ENCODE measurements around the gene TEF.

TEF gene

DNA sequence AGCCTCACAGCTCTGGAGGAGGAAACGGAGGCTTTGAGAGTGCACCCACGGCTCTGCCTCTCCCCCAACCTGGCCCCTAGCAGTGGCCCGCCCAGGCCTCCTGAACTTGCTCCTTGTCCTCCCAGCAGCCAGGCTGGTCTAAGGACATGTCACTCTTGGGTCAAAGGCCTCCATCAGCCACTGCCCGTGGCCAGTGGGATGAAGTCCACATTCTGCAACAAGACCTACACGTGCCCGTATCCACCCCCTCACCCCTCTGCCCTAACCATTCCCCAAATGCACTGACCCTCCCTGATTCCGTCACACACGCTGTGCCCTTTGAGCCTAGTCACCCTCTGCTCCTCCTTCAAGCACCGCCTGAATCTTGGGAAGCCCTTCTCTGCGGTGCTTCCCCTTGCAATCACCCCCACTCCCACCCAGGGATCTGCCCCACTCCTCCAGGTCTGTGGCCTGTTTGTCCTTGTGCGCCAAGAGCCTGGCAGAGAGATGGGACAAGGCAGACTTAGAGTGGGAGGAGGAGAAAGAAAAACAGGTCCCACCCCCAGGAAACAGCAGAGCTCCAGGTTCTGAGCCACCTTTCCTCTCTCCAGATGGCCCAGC, 37.5 kb upstream of the TEF start:
- Histone ChIP-seq H3K9ac (ENCODE audit: low read length) (no peak overlapping the region), H3K27me3 (ENCODE audit: control insufficient read depth, insufficient read depth, low read length) (no peaks in the 10 kb centered on the region), H3K4me3 (ENCODE audit: low read length) (no peak overlapping the region), H3K27ac (ENCODE audit: low read depth, low read length) (no peak overlapping the region), H3K36me3 (ENCODE audit: control insufficient read depth, insufficient read depth, low read length) (peaks cover 46% of the 10 kb centered on the region), H3K4me1 (ENCODE audit: control insufficient read depth, insufficient read depth, low read length) (no peaks in the 10 kb centered on the region)

GRCh38 chr22:41345807-41346335, 35.9 kb upstream of the TEF start:
- Histone ChIP-seq H3K36me3 (ENCODE audit: control insufficient read depth, insufficient read depth, low read length) (peaks cover 42% of the 10 kb centered on the region), H3K27ac (ENCODE audit: low read depth, low read length) (no peak overlapping the region)

DNA sequence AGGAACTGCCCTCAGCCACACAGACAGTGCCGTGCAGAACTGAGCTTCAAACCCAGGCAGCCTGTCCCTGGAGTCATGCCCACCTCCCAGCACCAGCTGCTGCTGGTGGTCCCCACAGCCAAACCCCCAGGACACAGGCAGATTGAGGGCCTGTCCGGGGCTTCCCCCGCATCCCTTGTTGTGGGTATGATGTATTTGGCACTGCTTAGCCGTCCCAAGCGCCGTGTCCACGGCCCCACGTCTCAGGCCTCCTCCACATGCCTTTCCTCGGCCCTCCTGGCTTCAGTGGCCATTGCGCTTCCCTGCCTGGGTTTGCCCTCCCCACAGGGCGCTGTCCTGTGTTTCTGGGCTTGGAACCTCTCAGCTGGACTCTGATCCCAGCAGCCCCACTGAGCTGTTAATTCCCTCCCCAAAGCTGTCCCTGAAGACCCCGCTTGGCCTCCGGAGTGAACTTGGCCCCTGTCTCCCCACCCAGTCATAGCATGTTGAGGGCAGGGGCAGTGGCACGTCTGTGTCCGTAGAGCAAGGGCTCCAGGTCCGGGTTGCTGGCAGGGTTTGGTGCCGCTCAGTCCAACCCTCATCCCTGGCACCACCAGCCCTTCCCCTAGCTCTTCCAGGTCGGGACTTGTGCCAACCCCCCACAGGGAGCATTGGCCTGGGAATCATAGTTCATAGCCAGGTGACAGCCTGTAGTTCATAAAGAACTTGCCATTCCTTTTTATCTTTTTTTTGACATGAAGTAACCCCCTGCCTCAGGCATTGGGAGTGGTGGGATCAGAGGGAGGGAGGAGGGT, 34.5 kb upstream of the TEF start:
- H3K36me3 ChIP-seq (ENCODE audit: control insufficient read depth, insufficient read depth, low read length) = peaks cover 40% of the 10 kb centered on the region
- no peak overlapping the region for H3K27ac ChIP-seq (ENCODE audit: low read depth, low read length)
- H3K4me1 ChIP-seq (ENCODE audit: control insufficient read depth, insufficient read depth, low read length) = no peaks in the 10 kb centered on the region
- H3K4me3 ChIP-seq (ENCODE audit: low read length) = no peak overlapping the region
- no peaks in the 10 kb centered on the region for H3K27me3 ChIP-seq (ENCODE audit: control insufficient read depth, insufficient read depth, low read length)
- H3K9ac ChIP-seq (ENCODE audit: low read length) = no peak overlapping the region

More at GRCh38 chr22:41345807-41346335, 35.9 kb upstream of the TEF start:
- Histone ChIP-seq H3K9ac (ENCODE audit: low read length) (no peak overlapping the region), H3K27me3 (ENCODE audit: control insufficient read depth, insufficient read depth, low read length) (no peaks in the 10 kb centered on the region), H3K4me3 (ENCODE audit: low read length) (no peak overlapping the region), H3K4me1 (ENCODE audit: control insufficient read depth, insufficient read depth, low read length) (no peaks in the 10 kb centered on the region)

GRCh38 chr22:41348964-41349484, 32.7 kb upstream of the TEF start:
- H3K27ac ChIP-seq (ENCODE audit: low read depth, low read length) = no peak overlapping the region
- peaks cover 42% of the 10 kb centered on the region for H3K36me3 ChIP-seq (ENCODE audit: control insufficient read depth, insufficient read depth, low read length)
- no peak overlapping the region for H3K4me3 ChIP-seq (ENCODE audit: low read length)
- H3K9ac ChIP-seq (ENCODE audit: low read length) = no peak overlapping the region
- H3K27me3 ChIP-seq (ENCODE audit: control insufficient read depth, insufficient read depth, low read length) = no peaks in the 10 kb centered on the region
- H3K4me1 ChIP-seq (ENCODE audit: control insufficient read depth, insufficient read depth, low read length) = no peaks in the 10 kb centered on the region

GRCh38 chr22:41350087-41350486, 31.7 kb upstream of the TEF start:
- Histone ChIP-seq H3K4me1 (ENCODE audit: control insufficient read depth, insufficient read depth, low read length) (no peaks in the 10 kb centered on the region), H3K4me3 (ENCODE audit: low read length) (no peak overlapping the region), H3K27me3 (ENCODE audit: control insufficient read depth, insufficient read depth, low read length) (no peaks in the 10 kb centered on the region), H3K9ac (ENCODE audit: low read length) (no peak overlapping the region), H3K27ac (ENCODE audit: low read depth, low read length) (no peak overlapping the region), H3K36me3 (ENCODE audit: control insufficient read depth, insufficient read depth, low read length) (peaks cover 36% of the 10 kb centered on the region)

DNA sequence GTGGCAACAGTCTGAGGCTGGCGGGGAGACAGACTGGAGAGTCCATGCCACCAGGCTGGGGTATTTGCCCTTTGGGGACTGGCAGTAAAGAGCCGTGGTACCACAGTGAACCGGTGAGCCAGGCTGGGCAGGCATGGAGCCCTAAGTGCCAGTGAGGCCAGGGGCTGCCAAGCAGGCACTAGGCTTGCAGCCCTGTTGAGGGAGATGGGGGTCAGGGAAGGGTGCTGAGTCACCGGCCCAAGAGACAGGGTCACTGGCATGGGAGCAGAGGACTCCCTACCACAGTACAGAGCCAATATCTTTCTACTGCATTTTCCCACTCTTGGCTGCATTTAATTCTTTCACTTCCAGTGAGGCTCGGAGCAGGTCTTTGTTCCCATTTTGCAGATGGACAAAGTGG, 30.7 kb upstream of the TEF start:
- peaks cover 36% of the 10 kb centered on the region for H3K36me3 ChIP-seq (ENCODE audit: control insufficient read depth, insufficient read depth, low read length)
- no peak overlapping the region for H3K4me3 ChIP-seq (ENCODE audit: low read length)
- no peaks in the 10 kb centered on the region for H3K27me3 ChIP-seq (ENCODE audit: control insufficient read depth, insufficient read depth, low read length)
- H3K4me1 ChIP-seq (ENCODE audit: control insufficient read depth, insufficient read depth, low read length) = no peaks in the 10 kb centered on the region
- no peak overlapping the region for H3K9ac ChIP-seq (ENCODE audit: low read length)
- no peak overlapping the region for H3K27ac ChIP-seq (ENCODE audit: low read depth, low read length)

DNA sequence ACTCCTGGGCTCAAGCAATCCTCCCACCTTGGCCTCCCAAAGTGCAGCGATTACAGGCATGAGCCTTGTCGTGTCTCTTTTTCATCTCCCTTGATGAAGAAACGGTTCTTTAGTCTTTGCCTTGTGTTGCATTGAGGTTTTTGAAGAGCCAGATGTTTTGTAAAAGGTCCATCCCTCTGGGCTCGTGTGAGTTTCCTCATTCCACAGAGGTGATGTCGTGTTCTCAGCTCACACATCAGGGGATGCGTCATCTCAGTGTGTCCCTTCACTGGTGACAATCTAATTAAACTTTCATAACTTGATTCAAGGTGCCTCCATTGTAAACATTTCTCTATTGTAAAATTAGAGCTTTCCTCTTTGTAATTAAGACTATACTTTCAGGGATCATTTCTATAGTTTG, 29.7 kb upstream of the TEF start:
- H3K27ac ChIP-seq (ENCODE audit: low read depth, low read length) = no peak overlapping the region
- H3K27me3 ChIP-seq (ENCODE audit: control insufficient read depth, insufficient read depth, low read length) = no peaks in the 10 kb centered on the region
- H3K4me1 ChIP-seq (ENCODE audit: control insufficient read depth, insufficient read depth, low read length) = no peaks in the 10 kb centered on the region
- no peak overlapping the region for H3K4me3 ChIP-seq (ENCODE audit: low read length)
- H3K9ac ChIP-seq (ENCODE audit: low read length) = no peak overlapping the region
- H3K36me3 ChIP-seq (ENCODE audit: control insufficient read depth, insufficient read depth, low read length) = peaks cover 41% of the 10 kb centered on the region

DNA sequence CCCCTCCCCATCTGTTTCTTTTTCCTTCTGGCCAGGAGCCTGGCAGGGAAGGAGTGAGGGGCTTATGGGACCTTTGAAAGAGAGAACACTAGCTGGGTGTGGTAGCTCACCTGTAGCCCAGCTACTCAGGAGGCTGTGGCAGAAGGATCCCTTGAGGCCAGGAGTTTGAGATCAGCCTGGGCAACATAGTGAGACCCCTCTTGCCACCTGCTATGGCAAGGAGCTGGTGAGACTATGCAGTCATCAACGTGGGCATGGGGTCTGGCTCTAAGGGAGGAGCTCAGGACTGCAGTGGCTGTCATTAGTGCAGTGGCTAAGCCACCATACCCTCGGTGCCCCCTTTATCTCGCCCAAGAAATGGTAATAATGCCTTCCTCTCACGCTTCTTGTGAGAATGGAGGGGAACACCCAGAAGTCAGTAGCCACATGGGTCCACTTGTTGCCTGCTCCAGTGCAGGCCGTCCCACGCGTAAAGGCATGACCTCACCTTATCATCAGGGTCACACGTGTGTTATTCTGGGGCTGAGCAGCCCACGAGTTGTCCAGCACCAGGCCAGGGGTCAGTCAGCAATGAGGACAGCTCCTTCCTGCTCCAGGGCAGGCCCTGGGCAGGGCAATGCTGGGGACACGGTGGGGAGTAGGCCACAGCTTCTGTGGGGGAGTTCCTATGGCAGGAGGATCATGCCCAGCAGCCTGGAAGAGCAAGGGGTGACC, 27.7 kb upstream of the TEF start:
- H3K36me3 ChIP-seq (ENCODE audit: control insufficient read depth, insufficient read depth, low read length) = peaks cover 38% of the 10 kb centered on the region
- no peak overlapping the region for H3K27ac ChIP-seq (ENCODE audit: low read depth, low read length)
- H3K4me1 ChIP-seq (ENCODE audit: control insufficient read depth, insufficient read depth, low read length) = no peaks in the 10 kb centered on the region
- no peaks in the 10 kb centered on the region for H3K27me3 ChIP-seq (ENCODE audit: control insufficient read depth, insufficient read depth, low read length)
- no peak overlapping the region for H3K9ac ChIP-seq (ENCODE audit: low read length)
- H3K4me3 ChIP-seq (ENCODE audit: low read length) = no peak overlapping the region

- Histone ChIP-seq H3K36me3 (ENCODE audit: control insufficient read depth, insufficient read depth, low read length) (peaks cover 35% of the 10 kb centered on the region), H3K4me3 (ENCODE audit: low read length) (no peak overlapping the region), H3K4me1 (ENCODE audit: control insufficient read depth, insufficient read depth, low read length) (no peaks in the 10 kb centered on the region), H3K9ac (ENCODE audit: low read length) (no peak overlapping the region), H3K27me3 (ENCODE audit: control insufficient read depth, insufficient read depth, low read length) (no peaks in the 10 kb centered on the region), H3K27ac (ENCODE audit: low read depth, low read length) (no peak overlapping the region)
These were observed 26.8 kb upstream of the TEF start for GRCh38 chr22:41354979-41355378.

DNA sequence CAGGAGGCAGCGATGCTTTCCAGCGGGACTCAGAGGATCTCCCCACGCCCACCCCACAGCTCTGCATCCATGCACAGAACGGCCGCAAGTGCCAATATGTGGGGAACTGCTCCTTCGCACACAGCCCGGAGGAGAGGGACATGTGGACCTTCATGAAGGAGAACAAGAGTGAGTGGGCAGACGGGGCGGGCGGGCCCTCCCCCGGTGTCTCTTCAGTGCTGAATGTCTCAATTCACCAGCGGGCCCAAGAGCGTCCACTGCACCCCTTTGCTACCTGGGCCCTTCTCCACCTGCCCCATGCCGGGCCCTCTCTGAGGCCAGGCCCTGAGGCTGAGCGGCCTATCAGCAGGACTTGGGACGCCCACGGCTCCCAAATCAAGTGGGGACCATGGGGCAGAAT, 25.8 kb upstream of the TEF start:
- Histone ChIP-seq H3K4me3 (ENCODE audit: low read length) (no peak overlapping the region), H3K27me3 (ENCODE audit: control insufficient read depth, insufficient read depth, low read length) (no peaks in the 10 kb centered on the region), H3K36me3 (ENCODE audit: control insufficient read depth, insufficient read depth, low read length) (peaks cover 32% of the 10 kb centered on the region), H3K27ac (ENCODE audit: low read depth, low read length) (no peak overlapping the region), H3K9ac (ENCODE audit: low read length) (no peak overlapping the region), H3K4me1 (ENCODE audit: control insufficient read depth, insufficient read depth, low read length) (no peaks in the 10 kb centered on the region)

DNA sequence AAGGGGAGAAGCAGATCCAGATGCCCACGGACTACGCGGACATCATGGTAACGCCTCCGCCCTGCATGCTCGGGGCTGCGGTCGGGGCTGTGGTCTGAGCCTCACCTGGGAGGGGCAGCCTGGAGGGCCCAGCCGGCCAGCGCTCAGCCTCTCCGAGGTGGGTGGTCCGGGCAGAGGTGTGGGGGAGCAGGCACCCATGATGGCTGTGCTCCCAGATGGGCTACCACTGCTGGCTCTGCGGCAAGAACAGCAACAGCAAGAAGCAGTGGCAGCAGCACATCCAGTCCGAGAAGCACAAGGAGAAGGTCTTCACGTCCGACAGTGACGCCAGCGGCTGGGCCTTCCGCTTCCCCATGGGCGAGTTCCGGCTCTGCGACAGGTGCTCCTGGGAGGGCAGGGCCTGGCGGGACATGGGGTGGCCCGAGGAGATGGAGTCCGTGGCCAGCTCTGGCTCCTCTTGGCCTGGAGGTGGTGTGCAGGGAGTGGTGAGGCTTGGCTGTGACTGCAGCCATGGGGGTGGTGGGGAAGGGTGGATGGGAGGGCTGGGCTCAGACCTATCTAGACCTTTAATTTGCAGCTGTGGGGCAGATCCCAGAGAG, 25.2 kb upstream of the TEF start:
- H3K27me3 ChIP-seq (ENCODE audit: control insufficient read depth, insufficient read depth, low read length) = no peaks in the 10 kb centered on the region
- no peaks in the 10 kb centered on the region for H3K4me1 ChIP-seq (ENCODE audit: control insufficient read depth, insufficient read depth, low read length)
- H3K27ac ChIP-seq (ENCODE audit: low read depth, low read length) = no peak overlapping the region
- H3K4me3 ChIP-seq (ENCODE audit: low read length) = no peak overlapping the region
- peaks cover 32% of the 10 kb centered on the region for H3K36me3 ChIP-seq (ENCODE audit: control insufficient read depth, insufficient read depth, low read length)
- H3K9ac ChIP-seq (ENCODE audit: low read length) = no peak overlapping the region

DNA sequence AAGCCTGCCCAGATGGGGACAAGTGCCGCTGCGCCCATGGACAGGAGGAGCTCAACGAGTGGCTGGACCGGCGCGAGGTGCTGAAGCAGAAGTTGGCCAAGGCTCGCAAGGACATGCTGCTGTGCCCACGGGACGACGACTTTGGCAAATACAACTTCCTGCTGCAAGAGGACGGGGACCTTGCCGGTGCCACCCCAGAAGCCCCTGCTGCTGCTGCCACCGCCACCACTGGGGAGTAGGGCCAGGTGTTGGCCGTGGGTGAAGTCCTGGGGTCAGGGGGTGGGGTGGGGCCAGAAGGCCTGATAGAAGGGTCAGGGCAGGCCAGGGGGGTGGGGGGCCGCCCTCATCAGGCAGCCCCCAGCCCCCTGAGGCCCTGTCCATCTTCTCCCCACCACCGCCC, 24.6 kb upstream of the TEF start:
- Histone ChIP-seq H3K27me3 (ENCODE audit: control insufficient read depth, insufficient read depth, low read length) (no peaks in the 10 kb centered on the region), H3K36me3 (ENCODE audit: control insufficient read depth, insufficient read depth, low read length) (peaks cover 30% of the 10 kb centered on the region), H3K4me1 (ENCODE audit: control insufficient read depth, insufficient read depth, low read length) (no peaks in the 10 kb centered on the region), H3K27ac (ENCODE audit: low read depth, low read length) (no peak overlapping the region), H3K9ac (ENCODE audit: low read length) (no peak overlapping the region), H3K4me3 (ENCODE audit: low read length) (no peak overlapping the region)

Data from rectal smooth muscle tissue (tissue), 1 donor.